Effector CD4-positive, alpha-beta T cell (primary cell): ENCODE results near the gene UNC45B.
"Not testable (repeated sequence)": the region's sequence is repeated elsewhere in the genome, so short reads cannot be mapped to it uniquely, and the experiment has no call there.

Source experiments
- DNase-seq: peaks from one replicate; pipeline ENCODE4 v3.0.0-alpha.2; 2020

Gene UNC45B

DNA sequence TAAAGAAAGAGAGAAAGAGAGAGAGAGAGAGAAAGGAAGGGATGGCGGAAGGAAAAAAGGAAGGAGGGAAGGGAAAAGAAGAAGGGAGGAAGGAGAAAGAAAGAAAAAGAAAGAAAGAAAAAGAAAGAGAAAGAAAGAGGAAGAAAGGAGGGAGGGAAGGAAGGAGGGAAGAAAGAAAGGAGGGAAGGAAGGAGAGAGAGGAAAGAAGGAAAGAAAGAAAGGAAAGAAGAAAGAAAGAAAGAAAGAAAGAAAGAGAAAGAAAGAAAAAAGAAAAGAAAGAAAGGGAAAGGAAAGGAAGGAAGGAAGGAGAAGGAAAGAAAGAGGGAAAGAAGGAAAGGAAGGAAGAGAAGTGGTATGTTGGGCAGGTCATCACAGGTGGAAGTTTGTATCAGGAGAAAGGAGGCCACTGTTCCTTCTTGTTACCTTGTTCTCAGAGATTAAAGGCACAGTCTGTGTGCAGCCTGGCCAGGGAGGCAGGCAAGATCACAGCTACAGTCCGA is 27.3 kb downstream of the UNC45B start:
- no peak for DNase-seq

DNA sequence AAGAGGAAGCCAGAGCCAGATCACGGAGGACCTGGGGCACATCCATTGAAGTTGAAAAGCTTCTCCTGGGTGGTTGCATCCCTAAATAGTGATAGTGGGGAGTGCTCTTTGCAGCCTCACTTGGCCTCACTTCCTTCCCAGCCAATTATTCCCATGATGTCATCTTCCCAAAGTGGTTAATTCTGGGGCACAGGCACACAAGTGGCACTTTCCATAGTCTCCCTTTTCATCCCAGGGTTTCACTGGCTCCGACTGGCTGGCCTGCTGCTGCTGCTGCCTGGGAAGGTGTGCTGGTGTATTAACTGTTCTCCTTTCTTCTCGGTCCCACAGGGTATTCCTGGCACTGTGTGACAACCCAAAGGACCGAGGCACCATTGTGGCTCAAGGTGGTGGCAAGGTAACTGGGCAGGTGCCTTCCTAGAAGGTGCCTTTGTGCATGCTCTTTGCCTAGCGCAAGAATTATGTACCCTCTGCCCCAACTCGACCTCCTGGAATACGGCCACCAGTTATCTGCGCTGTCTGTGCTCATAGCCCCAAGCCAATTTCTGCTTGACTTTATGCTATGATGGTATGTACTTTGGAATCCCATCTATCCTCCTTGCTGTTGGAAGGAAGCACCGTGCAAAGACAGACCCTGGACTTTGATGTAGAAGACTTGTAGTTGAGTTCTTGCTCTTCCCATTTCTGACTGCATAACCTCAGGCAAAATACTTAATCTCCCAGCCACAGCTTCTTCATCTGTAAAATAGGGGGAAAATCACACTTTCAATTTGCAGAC is 28.2 kb downstream of the UNC45B start:
- no peak for DNase-seq

- no peak for DNase-seq
Measured at GRCh38 chr17:35176897-35177296, 29.3 kb downstream of the UNC45B start.

DNA sequence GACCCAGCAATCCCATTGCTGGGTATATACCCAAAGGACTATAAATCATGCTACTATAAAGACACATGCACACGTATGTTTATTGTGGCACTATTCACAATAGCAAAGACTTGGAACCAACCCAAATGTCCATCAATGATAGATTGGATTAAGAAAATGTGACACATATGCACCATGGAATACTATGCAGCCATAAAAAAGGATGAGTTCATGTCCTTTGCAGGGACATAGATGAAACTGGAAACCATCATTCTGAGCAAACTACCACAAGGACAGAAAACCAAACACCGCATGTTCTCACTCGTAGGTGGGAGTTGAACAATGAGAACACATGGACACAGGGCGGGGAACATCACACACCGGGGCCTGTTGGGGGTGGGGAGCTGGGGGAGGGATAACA is 31.8 kb downstream of the UNC45B start:
- not testable (repeated sequence) for DNase-seq

DNA sequence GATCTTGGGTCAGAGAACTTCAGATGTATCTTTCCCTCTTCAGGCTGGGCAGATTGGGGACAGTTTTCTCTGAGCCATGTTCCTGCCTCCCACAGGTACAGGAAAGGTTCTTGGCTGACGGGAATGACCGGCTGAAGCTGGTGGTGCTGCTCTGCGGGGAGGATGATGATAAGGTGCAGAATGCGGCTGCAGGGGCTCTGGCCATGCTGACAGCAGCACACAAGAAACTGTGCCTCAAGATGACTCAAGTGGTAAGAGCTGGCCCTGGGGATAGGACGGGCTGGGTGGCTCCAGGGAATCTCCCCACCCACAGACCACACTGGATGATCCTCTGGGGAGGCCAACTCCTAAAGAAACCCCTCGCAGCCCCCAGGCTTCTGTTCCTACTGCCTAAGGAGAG is 35.7 kb downstream of the UNC45B start:
- no peak for DNase-seq

- DNase-seq = no peak
Measured at GRCh38 chr17:35184274-35184673, 36.7 kb downstream of the UNC45B start.

DNA sequence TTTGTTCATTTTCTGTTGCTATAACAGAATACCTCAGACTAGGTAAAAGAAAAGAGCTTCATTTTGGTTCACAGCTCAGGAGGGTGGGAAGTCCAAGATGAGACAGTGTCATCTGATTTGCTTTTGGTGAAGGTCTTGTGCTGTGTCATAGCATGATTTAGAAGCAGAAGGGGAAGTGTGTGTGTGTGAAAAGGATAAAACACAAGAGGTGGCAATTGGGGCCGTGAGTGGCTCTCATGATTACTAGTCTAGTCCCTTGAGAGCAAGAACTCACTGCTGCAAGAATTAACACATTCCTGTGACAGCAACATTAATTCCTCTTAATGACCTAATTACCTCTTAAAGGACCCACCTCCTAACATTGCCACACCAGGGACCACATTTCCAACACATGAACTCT is 38.2 kb downstream of the UNC45B start:
- no peak for DNase-seq

DNA sequence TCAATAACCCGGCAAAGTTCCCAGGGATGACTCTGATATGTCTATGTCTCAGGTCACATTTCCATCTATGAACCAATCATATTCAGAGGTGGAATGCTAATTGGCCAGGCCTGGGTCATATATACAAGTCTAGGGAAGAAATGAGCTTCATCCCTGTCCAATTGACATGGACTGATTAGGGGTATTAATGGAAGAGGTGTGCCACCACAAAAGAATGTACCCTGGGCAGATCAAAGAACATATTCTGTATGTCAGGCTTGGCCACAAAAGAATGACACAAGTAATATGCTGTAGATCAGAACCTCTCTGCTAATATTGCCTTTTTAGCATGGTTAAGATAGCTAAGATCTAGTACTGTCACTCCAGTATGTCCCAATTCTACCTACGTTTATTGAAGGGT is 39.9 kb downstream of the UNC45B start:
- no peak for DNase-seq

DNA sequence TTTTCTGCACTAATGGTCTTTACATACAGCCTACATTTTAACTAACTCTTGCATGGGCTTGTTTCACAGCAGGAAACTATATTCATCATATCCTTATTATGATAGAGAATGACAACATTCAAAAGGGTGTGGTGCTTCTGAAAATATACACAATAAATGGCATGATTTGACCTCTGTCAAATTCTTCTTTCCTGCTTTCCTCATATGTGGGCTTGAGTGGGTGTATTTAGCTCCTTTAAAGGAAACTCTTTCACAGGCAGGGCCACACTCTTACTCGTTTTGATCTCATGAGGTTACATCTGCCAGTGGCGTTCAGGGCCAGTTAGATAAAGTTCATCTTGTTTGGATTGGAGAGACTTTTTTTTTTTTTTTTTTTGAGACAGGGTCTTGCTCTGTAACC is 40.5 kb downstream of the UNC45B start:
- DNase-seq = no peak

DNA sequence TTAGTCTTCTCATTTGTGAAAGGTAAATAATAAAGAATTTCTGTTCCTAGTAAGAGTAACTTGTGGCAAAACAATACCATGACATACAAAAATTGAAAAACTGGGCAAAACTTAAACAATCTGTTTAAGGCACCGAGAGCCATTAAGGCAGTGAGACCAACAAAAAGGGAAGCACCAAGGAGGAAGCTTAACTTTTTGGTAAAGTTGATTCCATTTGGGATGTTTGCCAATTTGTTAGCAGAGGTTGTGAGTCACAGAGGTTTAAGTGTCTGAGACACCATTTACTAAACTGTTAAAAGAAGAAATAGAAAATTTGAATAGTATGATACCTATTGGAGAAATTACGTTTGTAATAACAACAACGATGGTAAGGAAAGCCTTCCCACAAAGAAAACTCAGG is 41.7 kb downstream of the UNC45B start:
- no peak for DNase-seq

DNA sequence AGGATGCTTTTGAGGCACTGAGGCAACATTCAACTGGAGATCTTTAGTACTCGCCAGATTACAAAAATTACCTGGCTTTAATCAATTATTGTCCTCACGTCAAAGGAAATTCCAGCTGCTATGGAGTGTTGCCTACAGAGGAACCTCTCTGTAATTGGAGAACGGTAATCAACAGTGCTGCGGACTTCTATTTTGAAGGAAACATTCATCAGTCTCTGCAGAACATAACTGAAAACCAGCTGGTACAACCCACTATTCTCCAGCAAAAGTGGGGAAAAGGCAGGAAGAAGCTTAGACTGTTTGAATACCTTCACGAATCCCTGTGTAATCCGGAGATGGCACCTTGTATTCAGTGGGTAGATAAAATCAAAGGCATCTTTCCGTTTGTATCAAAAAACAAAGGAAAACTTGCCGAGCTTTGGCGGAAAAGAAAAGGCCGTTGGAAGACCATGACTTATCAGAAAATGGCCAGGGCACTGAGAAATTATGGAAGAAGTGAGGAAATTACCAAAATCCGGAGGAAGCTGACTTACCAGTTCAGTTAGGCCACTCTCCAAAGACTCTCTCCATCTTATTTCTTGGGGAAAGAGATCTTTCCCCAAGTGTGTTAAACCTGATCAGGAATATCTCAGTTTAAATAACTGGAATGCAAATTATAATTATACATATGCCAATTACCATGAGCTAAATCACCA is 43.5 kb downstream of the UNC45B start:
- no peak for DNase-seq

- DNase-seq = no peak
Measured at GRCh38 chr17:35192708-35193107, 45.1 kb downstream of the UNC45B start.

DNA sequence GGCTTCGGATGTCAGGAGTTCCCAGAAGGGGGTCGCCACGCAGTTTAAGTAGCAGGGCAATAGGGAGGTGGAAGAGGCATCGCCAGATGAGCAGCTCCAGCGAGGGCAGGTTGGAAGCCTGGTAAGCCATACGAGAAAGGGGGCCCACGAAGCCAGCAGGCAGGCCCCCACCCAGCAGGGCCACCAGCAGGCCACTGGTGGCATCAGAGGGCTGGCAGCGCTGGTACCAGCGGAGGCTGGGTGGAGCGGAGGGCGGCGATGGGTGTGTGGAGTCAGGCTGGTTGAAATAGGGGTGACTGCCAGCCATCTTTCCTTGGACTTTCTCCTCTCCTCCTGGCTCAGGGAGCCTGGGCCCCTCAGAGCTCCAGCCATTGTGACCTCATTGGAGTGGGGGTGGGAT is 46.4 kb downstream of the UNC45B start, which contains the start of gene SLC35G3:
Gene SLC35G3 (minus strand): TSS at position 393 of the 400 bp plus-strand sequence. CDS start 86 bp downstream, at position 307.
- DNase-seq = not testable (repeated sequence)

DNA sequence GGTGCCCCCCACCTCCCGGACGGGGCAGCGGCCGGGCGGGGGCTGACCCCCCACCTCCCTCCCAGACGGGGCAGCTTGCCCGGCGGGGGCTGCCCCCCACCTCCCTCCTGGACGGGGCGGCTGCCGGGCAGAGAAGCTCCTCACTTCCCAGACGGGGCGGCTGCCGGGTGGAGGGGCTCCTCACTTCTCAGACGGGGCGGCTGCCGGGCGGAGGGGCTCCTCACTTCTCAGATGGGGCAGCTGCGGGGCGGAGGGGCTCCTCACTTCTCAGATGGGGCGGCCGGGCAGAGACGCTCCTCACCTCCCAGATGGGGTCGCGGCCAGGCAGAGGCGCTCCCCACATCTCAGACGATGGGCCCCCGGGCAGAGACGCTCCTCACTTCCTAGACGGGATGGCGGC is 47.4 kb downstream of the UNC45B start:
- not testable (repeated sequence) for DNase-seq

- DNase-seq = not testable (repeated sequence)
Measured at GRCh38 chr17:35202582-35202981, 55.0 kb downstream of the UNC45B start.

- no peak for DNase-seq
Measured at GRCh38 chr17:35210741-35211140, 63.1 kb downstream of the UNC45B start.

- DNase-seq = no peak
Measured at GRCh38 chr17:35212668-35213067, 65.1 kb downstream of the UNC45B start.

- DNase-seq = no peak
Measured at GRCh38 chr17:35213412-35213940, 65.9 kb downstream of the UNC45B start.

DNA sequence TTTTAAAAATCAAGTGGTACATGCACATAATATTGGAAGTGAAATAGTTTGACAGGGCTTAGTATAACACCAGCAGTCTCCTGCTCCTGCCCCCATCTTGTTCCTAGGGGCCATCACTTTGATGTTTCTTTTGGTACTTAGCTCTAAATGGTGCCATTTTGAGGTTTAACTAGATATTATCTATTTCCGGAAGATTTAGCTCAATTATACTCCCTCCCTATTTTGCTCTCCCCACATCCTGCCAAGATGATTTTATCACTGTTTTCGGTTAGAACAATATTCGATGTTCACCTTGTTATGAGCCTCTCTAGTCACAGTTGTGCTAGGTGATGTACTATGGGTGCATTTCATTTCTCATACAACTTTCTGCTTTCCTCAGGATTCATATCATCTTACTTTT is 66.6 kb downstream of the UNC45B start:
- peak; percentile 47 for DNase-seq

DNA sequence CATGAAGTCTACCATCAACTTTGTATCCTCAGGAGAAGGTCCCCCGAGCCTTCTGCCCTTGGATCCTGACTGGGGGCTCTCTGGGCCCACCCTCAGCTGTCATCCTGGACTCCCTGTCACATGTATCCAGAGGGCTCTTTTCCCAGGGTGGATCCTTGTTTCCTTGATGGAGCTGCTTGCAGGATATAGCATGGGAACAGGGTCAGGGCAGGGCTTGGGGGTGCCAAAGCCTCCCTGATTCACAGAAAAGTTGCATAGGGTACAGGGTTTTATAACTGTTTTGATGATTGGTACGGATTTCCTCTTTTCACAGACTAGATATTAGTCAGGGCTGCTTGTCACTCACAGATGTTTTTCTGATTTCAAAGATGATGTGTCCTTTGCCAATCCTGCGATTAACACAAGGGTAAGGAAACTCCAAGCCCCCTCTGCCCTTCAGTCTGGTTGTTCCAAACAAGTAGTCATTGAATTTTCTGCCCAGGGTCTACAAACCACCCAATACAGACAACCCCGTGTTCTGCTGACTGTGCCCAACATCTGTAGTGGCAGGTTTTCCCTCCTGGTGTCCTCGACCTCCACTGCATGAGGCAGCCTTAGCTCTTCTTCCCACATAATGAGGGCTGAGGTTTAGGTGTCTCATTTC is 67.1 kb downstream of the UNC45B start:
- DNase-seq = peak; percentile 32

DNA sequence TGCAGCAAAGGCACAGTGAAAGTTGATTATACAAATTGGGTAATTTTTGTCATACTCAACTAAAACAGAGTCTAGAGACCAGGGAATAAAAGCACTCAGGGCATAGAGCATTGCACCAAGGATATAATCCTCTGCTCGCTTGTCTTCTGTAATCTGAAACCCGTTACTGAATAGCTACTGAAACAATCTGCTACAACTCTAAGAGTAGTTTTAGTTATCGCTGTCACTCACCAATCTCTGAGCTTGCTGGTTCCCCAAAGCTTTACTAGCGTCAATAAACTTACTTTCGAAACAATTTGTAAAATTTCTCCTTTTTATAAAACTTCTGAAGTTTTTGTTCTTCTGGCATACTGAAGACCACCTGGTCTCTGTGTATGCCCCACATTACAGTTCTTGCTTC is 69.5 kb downstream of the UNC45B start:
- no peak for DNase-seq

DNA sequence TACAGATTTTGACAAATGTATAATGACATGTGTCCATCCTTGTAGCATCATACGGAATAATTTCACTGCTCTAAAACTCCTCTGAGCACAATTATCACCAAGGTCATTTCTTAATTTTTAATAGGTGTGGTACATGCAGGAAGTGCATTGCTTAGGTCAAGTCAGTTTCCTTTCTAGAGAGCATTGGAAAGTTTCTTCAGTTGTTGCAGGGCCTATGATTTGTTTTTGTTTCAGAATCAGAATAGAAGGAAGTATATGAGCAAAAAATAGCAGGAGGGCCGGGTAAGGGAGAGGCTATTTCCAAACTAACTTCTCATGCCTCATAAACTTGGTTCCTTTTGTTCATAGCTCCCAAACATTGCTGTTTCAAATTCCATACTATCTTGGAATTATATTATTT is 71.3 kb downstream of the UNC45B start:
- DNase-seq = no peak

- no peak for DNase-seq
Measured at GRCh38 chr17:35222452-35222851, 74.8 kb downstream of the UNC45B start.
